ENCODE data around the gene ECM2.

DNA sequence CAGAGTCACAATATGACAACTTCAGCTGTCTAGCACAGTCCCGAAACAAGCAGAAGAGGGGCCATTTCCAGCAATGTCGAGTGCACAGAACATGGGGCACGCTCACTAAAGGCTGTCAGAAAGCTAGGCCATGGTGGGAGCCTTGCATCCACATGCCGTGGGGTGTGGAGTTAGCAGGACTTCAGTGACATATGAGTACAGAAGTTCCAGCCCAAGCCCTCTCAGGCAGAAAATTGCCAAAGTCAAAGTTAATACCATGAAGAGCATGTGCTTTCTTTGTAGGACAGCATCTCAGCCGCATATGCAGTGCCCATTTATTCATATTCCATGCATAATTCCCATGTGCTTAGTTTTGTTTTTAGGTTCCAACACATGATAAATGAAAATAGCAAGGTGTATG, 26.7 kb downstream of the ECM2 start:
- TF ChIP-seq, protein P1, sequence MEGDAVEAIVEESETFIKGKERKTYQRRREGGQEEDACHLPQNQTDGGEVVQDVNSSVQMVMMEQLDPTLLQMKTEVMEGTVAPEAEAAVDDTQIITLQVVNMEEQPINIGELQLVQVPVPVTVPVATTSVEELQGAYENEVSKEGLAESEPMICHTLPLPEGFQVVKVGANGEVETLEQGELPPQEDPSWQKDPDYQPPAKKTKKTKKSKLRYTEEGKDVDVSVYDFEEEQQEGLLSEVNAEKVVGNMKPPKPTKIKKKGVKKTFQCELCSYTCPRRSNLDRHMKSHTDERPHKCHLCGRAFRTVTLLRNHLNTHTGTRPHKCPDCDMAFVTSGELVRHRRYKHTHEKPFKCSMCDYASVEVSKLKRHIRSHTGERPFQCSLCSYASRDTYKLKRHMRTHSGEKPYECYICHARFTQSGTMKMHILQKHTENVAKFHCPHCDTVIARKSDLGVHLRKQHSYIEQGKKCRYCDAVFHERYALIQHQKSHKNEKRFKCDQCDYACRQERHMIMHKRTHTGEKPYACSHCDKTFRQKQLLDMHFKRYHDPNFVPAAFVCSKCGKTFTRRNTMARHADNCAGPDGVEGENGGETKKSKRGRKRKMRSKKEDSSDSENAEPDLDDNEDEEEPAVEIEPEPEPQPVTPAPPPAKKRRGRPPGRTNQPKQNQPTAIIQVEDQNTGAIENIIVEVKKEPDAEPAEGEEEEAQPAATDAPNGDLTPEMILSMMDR (IDR thresholded peaks at IDR 0.05; ENCODE audit: insufficient read depth, low read depth, low read length) = no peak
- no peak for TF ChIP-seq EZH2 (IDR thresholded peaks at IDR 0.05; ENCODE audit: insufficient read depth, low read length)
